ENCODE results near the gene CRTAC1.

DNA sequence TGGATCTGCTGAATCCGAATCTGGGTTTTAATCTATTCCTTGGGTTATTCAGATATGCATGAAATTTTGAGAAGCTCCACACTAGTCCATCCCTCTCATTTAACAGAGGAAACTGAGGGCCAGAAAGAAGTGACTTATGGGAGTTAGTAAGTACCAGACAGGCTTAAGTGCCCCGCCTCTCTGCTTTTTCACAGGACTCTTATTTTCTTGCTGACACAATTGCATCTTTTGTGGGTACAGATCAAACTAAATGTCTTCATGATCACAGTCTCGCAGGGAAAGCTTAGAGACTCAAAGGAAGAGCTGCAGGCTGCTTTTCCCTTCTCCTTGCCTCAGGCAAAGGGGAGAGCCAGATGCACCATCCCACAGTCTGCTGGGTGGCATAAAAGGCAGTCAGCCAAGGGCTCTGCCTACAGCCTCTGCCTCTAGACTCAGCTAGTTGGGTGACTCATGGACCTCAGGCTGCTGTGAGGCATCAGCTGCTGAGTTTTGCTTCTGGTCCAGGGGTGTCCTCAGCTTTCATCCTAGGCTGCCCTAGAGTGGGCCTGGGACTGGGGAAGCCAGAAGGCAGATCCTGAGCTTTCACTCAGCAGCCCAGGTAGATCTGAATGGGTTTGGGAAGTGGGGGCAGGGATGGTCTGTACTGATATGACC is 169.2 kb downstream of the CRTAC1 start:
- TF ChIP-seq, protein P1, sequence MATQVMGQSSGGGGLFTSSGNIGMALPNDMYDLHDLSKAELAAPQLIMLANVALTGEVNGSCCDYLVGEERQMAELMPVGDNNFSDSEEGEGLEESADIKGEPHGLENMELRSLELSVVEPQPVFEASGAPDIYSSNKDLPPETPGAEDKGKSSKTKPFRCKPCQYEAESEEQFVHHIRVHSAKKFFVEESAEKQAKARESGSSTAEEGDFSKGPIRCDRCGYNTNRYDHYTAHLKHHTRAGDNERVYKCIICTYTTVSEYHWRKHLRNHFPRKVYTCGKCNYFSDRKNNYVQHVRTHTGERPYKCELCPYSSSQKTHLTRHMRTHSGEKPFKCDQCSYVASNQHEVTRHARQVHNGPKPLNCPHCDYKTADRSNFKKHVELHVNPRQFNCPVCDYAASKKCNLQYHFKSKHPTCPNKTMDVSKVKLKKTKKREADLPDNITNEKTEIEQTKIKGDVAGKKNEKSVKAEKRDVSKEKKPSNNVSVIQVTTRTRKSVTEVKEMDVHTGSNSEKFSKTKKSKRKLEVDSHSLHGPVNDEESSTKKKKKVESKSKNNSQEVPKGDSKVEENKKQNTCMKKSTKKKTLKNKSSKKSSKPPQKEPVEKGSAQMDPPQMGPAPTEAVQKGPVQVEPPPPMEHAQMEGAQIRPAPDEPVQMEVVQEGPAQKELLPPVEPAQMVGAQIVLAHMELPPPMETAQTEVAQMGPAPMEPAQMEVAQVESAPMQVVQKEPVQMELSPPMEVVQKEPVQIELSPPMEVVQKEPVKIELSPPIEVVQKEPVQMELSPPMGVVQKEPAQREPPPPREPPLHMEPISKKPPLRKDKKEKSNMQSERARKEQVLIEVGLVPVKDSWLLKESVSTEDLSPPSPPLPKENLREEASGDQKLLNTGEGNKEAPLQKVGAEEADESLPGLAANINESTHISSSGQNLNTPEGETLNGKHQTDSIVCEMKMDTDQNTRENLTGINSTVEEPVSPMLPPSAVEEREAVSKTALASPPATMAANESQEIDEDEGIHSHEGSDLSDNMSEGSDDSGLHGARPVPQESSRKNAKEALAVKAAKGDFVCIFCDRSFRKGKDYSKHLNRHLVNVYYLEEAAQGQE (IDR thresholded peaks at IDR 0.05; ENCODE audit: insufficient replicate concordance, low read depth), result no peak
- TF ChIP-seq GABPA (IDR thresholded peaks at IDR 0.05; ENCODE audit: low read depth), result no peak

Measured in HL-60 (cell line).